ENCODE results near the gene WDHD1. TPM values are rescaled to one million over a fixed set of nuclear protein-coding genes. Genes with fewer than 3 reads are reported as not detected.
"Not testable (repeated sequence)": the region's sequence is repeated elsewhere in the genome, so short reads cannot be mapped to it uniquely, and the experiment has no call there.

Gene WDHD1
- total RNA-seq, 1 experiment from 2014 or later = 27.7 TPM

GRCh38 chr14:54974788-54975414 is 52.0 kb downstream of the WDHD1 start:
- H3K27me3 Mint-ChIP-seq (ENCODE audit: unreplicated experiment) = no peaks in the 10 kb centered on the region
- no peaks in the 10 kb centered on the region for H3K4me1 Mint-ChIP-seq (ENCODE audit: low read depth, unreplicated experiment)
- no peaks in the 10 kb centered on the region for H3K9me3 Mint-ChIP-seq (ENCODE audit: low read depth, unreplicated experiment)
- TF ChIP-seq CTCF (IDR thresholded peaks at IDR 0.05; ENCODE audit: unreplicated experiment) = no peak
- CTCF ChIA-PET = interaction anchor here (0.7 kb wide), 2 partner anchors 26 to 35 kb away, joined by 3 read pairs; no protein-coding TSS in a partner anchor
- DNase-seq = no peak
- H3K27ac Mint-ChIP-seq (ENCODE audit: unreplicated experiment) = no peak overlapping the region
- BruUV-seq (replicated peaks) = no TSS peak
- peaks cover 3% of the 10 kb centered on the region for H3K36me3 Mint-ChIP-seq (ENCODE audit: insufficient read depth, unreplicated experiment)
- intact Hi-C loops (cut with micrococcal nuclease; ENCODE audit: unreplicated experiment) = no loop called here
- no peak overlapping the region for H3K4me3 Mint-ChIP-seq (ENCODE audit: low read depth, unreplicated experiment)

GRCh38 chr14:54967496-54967895 is 59.4 kb downstream of the WDHD1 start:
- BruUV-seq (replicated peaks) = no TSS peak
- TF ChIP-seq CTCF (IDR thresholded peaks at IDR 0.05; ENCODE audit: unreplicated experiment) = no peak
- Mint-ChIP-seq H3K4me3 (ENCODE audit: low read depth, unreplicated experiment) (no peak overlapping the region), H3K27ac (ENCODE audit: unreplicated experiment) (no peak overlapping the region), H3K4me1 (ENCODE audit: low read depth, unreplicated experiment) (no peaks in the 10 kb centered on the region), H3K9me3 (ENCODE audit: low read depth, unreplicated experiment) (no peaks in the 10 kb centered on the region), H3K36me3 (ENCODE audit: insufficient read depth, unreplicated experiment) (no peaks in the 10 kb centered on the region), H3K27me3 (ENCODE audit: unreplicated experiment) (no peaks in the 10 kb centered on the region)
- no peak for DNase-seq
- CTCF ChIA-PET = no interaction called here
- intact Hi-C loops (cut with micrococcal nuclease; ENCODE audit: unreplicated experiment) = no loop called here

GRCh38 chr14:54955143-54955542 is 71.8 kb downstream of the WDHD1 start:
- no peaks in the 10 kb centered on the region for H3K4me1 Mint-ChIP-seq (ENCODE audit: low read depth, unreplicated experiment)
- H3K4me3 Mint-ChIP-seq (ENCODE audit: low read depth, unreplicated experiment) = no peak overlapping the region
- CTCF ChIA-PET = no interaction called here
- H3K27ac Mint-ChIP-seq (ENCODE audit: unreplicated experiment) = no peak overlapping the region
- no peak for DNase-seq
- no TSS peak for BruUV-seq (replicated peaks)
- no peak for TF ChIP-seq CTCF (IDR thresholded peaks at IDR 0.05; ENCODE audit: unreplicated experiment)
- intact Hi-C loops (cut with micrococcal nuclease; ENCODE audit: unreplicated experiment) = no loop called here
- H3K9me3 Mint-ChIP-seq (ENCODE audit: low read depth, unreplicated experiment) = no peaks in the 10 kb centered on the region
- H3K36me3 Mint-ChIP-seq (ENCODE audit: insufficient read depth, unreplicated experiment) = no peaks in the 10 kb centered on the region
- H3K27me3 Mint-ChIP-seq (ENCODE audit: unreplicated experiment) = no peaks in the 10 kb centered on the region

GRCh38 chr14:54953609-54954008 is 73.3 kb downstream of the WDHD1 start:
- H3K36me3 Mint-ChIP-seq (ENCODE audit: insufficient read depth, unreplicated experiment); H3K27me3 Mint-ChIP-seq (ENCODE audit: unreplicated experiment); CTCF ChIA-PET: not testable (repeated sequence)

GRCh38 chr14:54952803-54953202 is 74.1 kb downstream of the WDHD1 start:
- H3K36me3 Mint-ChIP-seq (ENCODE audit: insufficient read depth, unreplicated experiment); H3K27ac Mint-ChIP-seq (ENCODE audit: unreplicated experiment); intact Hi-C loops (cut with micrococcal nuclease; ENCODE audit: unreplicated experiment); DNase-seq; BruUV-seq (replicated peaks); H3K4me3 Mint-ChIP-seq (ENCODE audit: low read depth, unreplicated experiment); CTCF ChIA-PET; H3K9me3 Mint-ChIP-seq (ENCODE audit: low read depth, unreplicated experiment); H3K4me1 Mint-ChIP-seq (ENCODE audit: low read depth, unreplicated experiment); H3K27me3 Mint-ChIP-seq (ENCODE audit: unreplicated experiment): not testable (repeated sequence)

More at GRCh38 chr14:54953609-54954008, 73.3 kb downstream of the WDHD1 start:
- H3K4me3 Mint-ChIP-seq (ENCODE audit: low read depth, unreplicated experiment); H3K27ac Mint-ChIP-seq (ENCODE audit: unreplicated experiment); BruUV-seq (replicated peaks); H3K4me1 Mint-ChIP-seq (ENCODE audit: low read depth, unreplicated experiment); DNase-seq; H3K9me3 Mint-ChIP-seq (ENCODE audit: low read depth, unreplicated experiment); intact Hi-C loops (cut with micrococcal nuclease; ENCODE audit: unreplicated experiment): not testable (repeated sequence)
